ENCODE data around the gene NME7.

DNA sequence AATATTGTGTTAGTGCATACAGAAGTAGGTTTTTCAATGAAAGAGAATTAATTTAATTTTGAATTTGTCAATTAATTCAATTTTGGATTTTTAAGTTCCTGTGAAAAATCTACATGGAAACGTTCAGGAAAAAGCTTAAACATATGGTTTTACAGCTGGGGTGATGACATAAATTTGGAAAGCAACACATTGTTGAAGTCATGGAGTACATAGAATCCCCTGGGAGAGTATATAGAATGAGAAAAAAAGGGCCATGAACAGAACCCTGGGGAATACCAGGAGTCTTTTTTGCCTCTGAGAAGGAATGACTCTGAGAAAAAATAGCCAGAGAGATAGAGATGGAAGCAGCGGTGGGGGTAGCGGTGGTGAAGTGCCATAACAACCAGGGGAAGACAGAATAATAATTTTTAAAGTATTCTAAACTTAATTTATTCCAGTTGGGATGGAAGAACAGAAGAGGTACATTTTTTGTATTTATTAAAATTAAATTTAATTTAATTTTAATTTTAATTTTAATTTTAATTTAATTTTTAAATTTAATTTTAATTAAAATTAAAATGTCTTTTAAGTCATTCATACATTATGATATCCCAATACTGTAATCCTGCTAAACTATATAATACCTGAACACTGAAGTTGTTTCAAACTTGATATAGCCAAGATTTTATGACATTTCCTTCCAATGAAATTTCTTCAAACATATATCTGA, 48.9 kb downstream of the NME7 start:
- TF ChIP-seq EZH2 (IDR thresholded peaks at IDR 0.05; ENCODE audit: insufficient read depth, poor library complexity, severe bottlenecking), result no peak
- TF ChIP-seq EZH2phosphoT487 (IDR thresholded peaks at IDR 0.05; ENCODE audit: insufficient read depth, low read depth), result no peak
